ENCODE data around the gene ADAMTS17.

- TF ChIP-seq, protein P1, sequence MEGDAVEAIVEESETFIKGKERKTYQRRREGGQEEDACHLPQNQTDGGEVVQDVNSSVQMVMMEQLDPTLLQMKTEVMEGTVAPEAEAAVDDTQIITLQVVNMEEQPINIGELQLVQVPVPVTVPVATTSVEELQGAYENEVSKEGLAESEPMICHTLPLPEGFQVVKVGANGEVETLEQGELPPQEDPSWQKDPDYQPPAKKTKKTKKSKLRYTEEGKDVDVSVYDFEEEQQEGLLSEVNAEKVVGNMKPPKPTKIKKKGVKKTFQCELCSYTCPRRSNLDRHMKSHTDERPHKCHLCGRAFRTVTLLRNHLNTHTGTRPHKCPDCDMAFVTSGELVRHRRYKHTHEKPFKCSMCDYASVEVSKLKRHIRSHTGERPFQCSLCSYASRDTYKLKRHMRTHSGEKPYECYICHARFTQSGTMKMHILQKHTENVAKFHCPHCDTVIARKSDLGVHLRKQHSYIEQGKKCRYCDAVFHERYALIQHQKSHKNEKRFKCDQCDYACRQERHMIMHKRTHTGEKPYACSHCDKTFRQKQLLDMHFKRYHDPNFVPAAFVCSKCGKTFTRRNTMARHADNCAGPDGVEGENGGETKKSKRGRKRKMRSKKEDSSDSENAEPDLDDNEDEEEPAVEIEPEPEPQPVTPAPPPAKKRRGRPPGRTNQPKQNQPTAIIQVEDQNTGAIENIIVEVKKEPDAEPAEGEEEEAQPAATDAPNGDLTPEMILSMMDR (IDR thresholded peaks at IDR 0.05): no peak
- no peak for TF ChIP-seq EZH2 (IDR thresholded peaks at IDR 0.05)
- no peak for TF ChIP-seq EZH2phosphoT487 (IDR thresholded peaks at IDR 0.05)
These were observed 131.4 kb downstream of the ADAMTS17 start for GRCh38 chr15:100210338-100210737.

All from neural progenitor cell (in vitro differentiated cells).